ENCODE measurements around the gene SPACA9.

Gene SPACA9

DNA sequence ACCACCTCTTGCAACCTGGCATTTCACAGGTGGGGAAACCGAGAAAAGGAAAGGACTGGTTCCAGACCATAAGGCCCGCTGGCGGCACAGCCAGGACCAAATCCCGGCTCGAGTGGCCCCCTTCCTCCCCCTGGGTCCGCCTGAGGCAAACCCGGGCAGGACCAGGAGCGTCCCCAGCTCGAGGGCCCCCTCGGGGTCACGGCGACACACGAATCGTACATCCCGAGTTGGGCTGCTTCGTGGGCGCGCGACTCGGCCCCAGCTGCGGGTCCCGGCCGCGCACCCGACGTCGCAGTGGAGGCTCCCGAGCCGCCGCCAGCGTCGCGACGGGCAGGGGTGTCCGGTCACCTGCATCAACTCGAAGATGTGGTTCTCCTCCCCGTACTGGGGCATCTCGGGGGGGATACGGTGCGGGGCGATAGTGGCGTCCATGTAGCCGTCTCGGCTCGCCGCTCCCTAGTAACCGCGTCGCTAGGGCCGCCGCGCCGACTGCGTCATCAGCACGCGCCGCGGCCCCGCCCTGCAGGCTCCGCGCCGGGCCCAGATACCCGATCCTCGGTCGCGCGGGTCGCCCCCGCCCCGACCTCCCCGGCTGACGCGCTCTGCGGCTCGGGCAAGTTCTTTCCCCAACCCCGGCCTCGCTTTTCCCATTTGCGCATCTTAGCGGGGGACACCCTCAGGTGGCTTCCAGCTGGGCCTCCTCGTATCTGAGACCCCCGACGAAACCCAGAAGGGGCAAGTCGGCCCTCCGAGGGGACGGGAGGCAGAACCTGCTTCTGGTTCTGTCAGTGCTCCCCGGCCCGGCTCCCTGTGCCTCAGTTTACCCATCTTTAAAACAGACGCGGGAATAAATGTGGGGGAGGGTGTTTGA is 639 bp upstream of the SPACA9 start, which contains the start of gene AK8:
Gene AK8 (minus strand): TSS at position 461 of the 871 bp plus-strand sequence. CDS start 29 bp downstream, at position 432.
- TF ChIP-seq, protein P1, sequence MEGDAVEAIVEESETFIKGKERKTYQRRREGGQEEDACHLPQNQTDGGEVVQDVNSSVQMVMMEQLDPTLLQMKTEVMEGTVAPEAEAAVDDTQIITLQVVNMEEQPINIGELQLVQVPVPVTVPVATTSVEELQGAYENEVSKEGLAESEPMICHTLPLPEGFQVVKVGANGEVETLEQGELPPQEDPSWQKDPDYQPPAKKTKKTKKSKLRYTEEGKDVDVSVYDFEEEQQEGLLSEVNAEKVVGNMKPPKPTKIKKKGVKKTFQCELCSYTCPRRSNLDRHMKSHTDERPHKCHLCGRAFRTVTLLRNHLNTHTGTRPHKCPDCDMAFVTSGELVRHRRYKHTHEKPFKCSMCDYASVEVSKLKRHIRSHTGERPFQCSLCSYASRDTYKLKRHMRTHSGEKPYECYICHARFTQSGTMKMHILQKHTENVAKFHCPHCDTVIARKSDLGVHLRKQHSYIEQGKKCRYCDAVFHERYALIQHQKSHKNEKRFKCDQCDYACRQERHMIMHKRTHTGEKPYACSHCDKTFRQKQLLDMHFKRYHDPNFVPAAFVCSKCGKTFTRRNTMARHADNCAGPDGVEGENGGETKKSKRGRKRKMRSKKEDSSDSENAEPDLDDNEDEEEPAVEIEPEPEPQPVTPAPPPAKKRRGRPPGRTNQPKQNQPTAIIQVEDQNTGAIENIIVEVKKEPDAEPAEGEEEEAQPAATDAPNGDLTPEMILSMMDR (IDR thresholded peaks at IDR 0.05; ENCODE audit: poor library complexity, severe bottlenecking) = no peak
- H3K27me3 ChIP-seq (ENCODE audit: insufficient read depth, poor library complexity, severe bottlenecking) = no peaks in the 10 kb centered on the region
- no peaks in the 10 kb centered on the region for H3K36me3 ChIP-seq (ENCODE audit: low read depth)
- H3K9me3 ChIP-seq (ENCODE audit: severe bottlenecking) = no peaks in the 10 kb centered on the region
- peak within 1 kb of the TSS; percentile 94 for H3K4me3 ChIP-seq (ENCODE audit: severe bottlenecking)
- ATAC-seq (ENCODE audit: low read depth) (peak; percentile 78), DNase-seq (ENCODE audit: low spot score) (peak; percentile 56)
- H3K4me1 ChIP-seq (ENCODE audit: insufficient read depth, poor library complexity, severe bottlenecking) = no peaks in the 10 kb centered on the region
- peak within 1 kb of the TSS; percentile 7 for H3K27ac ChIP-seq (ENCODE audit: poor library complexity, severe bottlenecking)

DNA sequence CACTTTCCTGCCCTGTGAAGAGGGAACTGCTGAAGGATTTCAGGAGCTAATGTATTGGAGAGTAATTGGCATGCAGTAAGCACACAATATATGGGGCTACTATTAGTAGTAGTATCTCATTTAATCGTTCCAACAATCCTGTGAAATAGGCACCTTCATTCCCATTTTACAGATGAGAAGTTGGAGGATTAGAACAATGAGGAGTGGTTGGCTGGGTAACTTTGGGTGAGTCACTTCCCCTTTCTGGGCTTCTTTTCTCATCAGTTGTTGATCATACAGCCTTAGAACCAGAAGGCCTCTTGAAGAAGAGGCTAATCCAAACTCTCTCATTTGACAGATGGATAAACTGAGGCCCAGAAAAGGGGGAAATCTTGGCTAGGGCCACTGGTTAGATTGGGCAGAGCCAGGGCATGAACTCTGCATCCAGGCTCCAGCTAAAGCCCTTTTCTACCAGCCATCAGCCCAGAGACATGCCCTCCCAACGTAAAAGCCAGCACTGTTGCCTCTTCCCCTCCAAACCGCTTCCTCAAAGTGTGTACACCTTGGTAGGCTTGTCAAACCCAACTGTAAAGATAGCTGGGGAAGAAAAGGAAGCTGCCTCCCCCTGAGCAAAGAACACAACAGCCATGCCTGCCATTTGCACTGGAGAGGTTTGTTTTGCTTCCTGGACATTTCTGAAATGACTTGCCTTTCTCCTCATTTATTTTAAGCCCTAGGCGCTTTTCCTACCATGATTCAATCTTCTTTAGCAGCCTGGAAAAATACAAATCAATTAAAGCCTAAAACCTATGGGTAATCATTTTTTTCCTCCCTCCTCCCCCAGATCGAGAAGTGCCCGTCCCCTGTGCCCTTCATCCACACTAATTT is 992 bp downstream of the SPACA9 start:
- H3K9me3 ChIP-seq (ENCODE audit: severe bottlenecking) = no peaks in the 10 kb centered on the region
- H3K27ac ChIP-seq (ENCODE audit: poor library complexity, severe bottlenecking) = no peak overlapping the region
- no peak overlapping the region for H3K4me3 ChIP-seq (ENCODE audit: severe bottlenecking)
- H3K27me3 ChIP-seq (ENCODE audit: insufficient read depth, poor library complexity, severe bottlenecking) = no peaks in the 10 kb centered on the region
- H3K4me1 ChIP-seq (ENCODE audit: insufficient read depth, poor library complexity, severe bottlenecking) = no peaks in the 10 kb centered on the region
- TF ChIP-seq, protein P1 (IDR thresholded peaks at IDR 0.05; ENCODE audit: poor library complexity, severe bottlenecking) = no peak
- ATAC-seq (ENCODE audit: low read depth) (no peak), DNase-seq (ENCODE audit: low spot score) (no peak)
- no peaks in the 10 kb centered on the region for H3K36me3 ChIP-seq (ENCODE audit: low read depth)

DNA sequence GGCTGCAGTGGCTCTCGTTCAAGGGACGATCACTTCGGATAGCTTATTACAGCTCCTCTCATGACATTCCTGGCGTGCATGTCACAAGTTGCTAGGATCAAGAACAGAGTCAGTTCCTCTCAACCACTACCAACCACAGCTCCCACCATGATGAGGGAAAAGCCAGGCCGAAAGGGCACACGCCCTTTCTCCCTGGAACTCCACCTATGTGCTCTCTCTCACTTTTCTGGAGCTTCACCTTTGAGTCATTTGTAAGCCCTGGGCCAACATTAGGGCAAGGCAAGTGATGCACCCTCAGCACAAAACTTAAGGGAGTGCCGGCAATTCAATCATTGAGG is 1.6 kb downstream of the SPACA9 start:
- Histone ChIP-seq H3K4me1 (ENCODE audit: insufficient read depth, poor library complexity, severe bottlenecking) (no peaks in the 10 kb centered on the region), H3K27ac (ENCODE audit: poor library complexity, severe bottlenecking) (no peak overlapping the region), H3K4me3 (ENCODE audit: severe bottlenecking) (no peak overlapping the region), H3K27me3 (ENCODE audit: insufficient read depth, poor library complexity, severe bottlenecking) (no peaks in the 10 kb centered on the region), H3K36me3 (ENCODE audit: low read depth) (no peaks in the 10 kb centered on the region), H3K9me3 (ENCODE audit: severe bottlenecking) (no peaks in the 10 kb centered on the region)
- no peak for DNase-seq (ENCODE audit: low spot score)
- TF ChIP-seq, protein P1 (IDR thresholded peaks at IDR 0.05; ENCODE audit: poor library complexity, severe bottlenecking) = no peak
- no peak for ATAC-seq (ENCODE audit: low read depth)

DNA sequence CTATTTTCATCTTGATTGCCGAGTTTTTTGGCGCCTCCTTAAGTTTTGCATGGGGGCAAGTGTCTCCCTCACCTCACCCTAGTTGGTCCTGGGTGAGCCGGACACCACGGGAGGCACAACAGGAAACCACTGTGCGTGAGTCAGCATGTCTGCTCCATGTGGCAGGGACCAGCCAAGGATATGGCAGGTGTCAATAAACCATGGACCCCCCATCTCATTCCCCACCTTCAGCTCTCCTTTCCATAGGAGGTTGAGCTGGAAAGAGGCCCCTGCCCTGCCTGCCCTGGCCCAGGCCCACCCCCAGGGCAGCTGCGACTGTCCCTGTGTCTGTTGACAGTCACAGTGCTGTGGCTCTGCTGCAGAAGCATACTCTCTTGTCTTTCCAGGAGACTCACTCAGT is 3.1 kb downstream of the SPACA9 start:
- ATAC-seq (ENCODE audit: low read depth) = no peak
- Histone ChIP-seq H3K9me3 (ENCODE audit: severe bottlenecking) (no peaks in the 10 kb centered on the region), H3K27ac (ENCODE audit: poor library complexity, severe bottlenecking) (no peak overlapping the region), H3K36me3 (ENCODE audit: low read depth) (no peaks in the 10 kb centered on the region), H3K4me3 (ENCODE audit: severe bottlenecking) (no peak overlapping the region), H3K27me3 (ENCODE audit: insufficient read depth, poor library complexity, severe bottlenecking) (no peaks in the 10 kb centered on the region), H3K4me1 (ENCODE audit: insufficient read depth, poor library complexity, severe bottlenecking) (no peaks in the 10 kb centered on the region)
- DNase-seq (ENCODE audit: low spot score) = no peak
- TF ChIP-seq, protein P1 (IDR thresholded peaks at IDR 0.05; ENCODE audit: poor library complexity, severe bottlenecking) = no peak
